GM18519 (cell line): ENCODE measurements around the gene CD24.
"Not testable (repeated sequence)": the region's sequence is repeated elsewhere in the genome, so short reads cannot be mapped to it uniquely, and the experiment has no call there.

Experiments used
- ATAC-seq: cut with Tn5 transposase; IDR thresholded peaks from one replicate; pipeline ENCODE4 v1.9.1; 2021; ENCODE audit warnings: mild to moderate bottlenecking, moderate library complexity; ENCODE audit not compliant: unreplicated experiment, low FRiP score

Gene CD24

GRCh38 chr6:106974336-106974998, at the start of gene CD24:
Gene CD24, minus strand, starts transcription at chr6:106974729. Its CDS starts 83 bp downstream, at chr6:106974646.
- no peak for ATAC-seq

GRCh38 chr6:107021446-107022185, 47.1 kb upstream of the CD24 start:
- ATAC-seq = no peak

GRCh38 chr6:107020239-107020638, 45.7 kb upstream of the CD24 start:
- ATAC-seq = no peak

- not testable (repeated sequence) for ATAC-seq
Observed at GRCh38 chr6:107019628-107020027, 45.1 kb upstream of the CD24 start.

GRCh38 chr6:107019047-107019446, 44.5 kb upstream of the CD24 start:
- no peak for ATAC-seq

- no peak for ATAC-seq
Observed at GRCh38 chr6:107009499-107009898, 35.0 kb upstream of the CD24 start.

GRCh38 chr6:106997392-106998158, 23.0 kb upstream of the CD24 start:
- no peak for ATAC-seq

GRCh38 chr6:106995640-106996039, 21.1 kb upstream of the CD24 start:
- ATAC-seq = no peak

- ATAC-seq = not testable (repeated sequence)
Observed at GRCh38 chr6:106989737-106990136, 15.2 kb upstream of the CD24 start.

- ATAC-seq = no peak
Observed at GRCh38 chr6:106988664-106989063, 14.1 kb upstream of the CD24 start.

GRCh38 chr6:106981926-106982325, 7.4 kb upstream of the CD24 start:
- no peak for ATAC-seq

GRCh38 chr6:106980926-106981325, 6.4 kb upstream of the CD24 start:
- no peak for ATAC-seq

- ATAC-seq = no peak
Observed at GRCh38 chr6:106979435-106979884, 4.9 kb upstream of the CD24 start.

GRCh38 chr6:106977246-106977645, 2.7 kb upstream of the CD24 start:
- ATAC-seq = no peak

- no peak for ATAC-seq
Observed at GRCh38 chr6:106976270-106976669, 1.7 kb upstream of the CD24 start.

GRCh38 chr6:106975738-106976064, 1.2 kb upstream of the CD24 start:
- no peak for ATAC-seq

GRCh38 chr6:106974999-106975737, 639 bp upstream of the CD24 start:
- no peak for ATAC-seq

- no peak for ATAC-seq
Observed at GRCh38 chr6:106973836-106974335, 643 bp downstream of the CD24 start.

GRCh38 chr6:106973018-106973835, 1.3 kb downstream of the CD24 start:
- ATAC-seq = no peak

- no peak for ATAC-seq
Observed at GRCh38 chr6:106972500-106972899, 2.0 kb downstream of the CD24 start.
